ENCODE results near the gene CGREF1.

The CGREF1 gene

DNA sequence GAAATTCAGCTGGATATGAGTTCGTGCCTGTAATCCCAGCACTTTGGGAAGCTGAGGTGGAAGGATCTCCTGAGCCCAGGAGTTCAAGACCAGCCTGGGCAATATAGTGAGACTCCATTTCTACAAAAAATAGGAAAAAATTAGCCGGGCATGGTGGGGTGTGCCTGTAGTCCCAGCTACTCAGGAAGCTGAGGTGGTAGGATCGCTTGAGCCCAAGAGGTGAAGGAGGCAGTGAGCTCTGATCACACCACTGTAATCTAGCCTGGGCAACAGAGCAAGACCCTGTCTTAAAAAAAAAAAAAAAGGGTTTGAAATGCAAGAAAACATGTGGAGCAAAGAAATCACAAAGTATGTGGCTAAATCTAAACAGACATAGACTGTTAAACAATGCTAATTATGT lies 9.8 kb downstream of the CGREF1 start:
- no peak for FAIRE-seq

DNA sequence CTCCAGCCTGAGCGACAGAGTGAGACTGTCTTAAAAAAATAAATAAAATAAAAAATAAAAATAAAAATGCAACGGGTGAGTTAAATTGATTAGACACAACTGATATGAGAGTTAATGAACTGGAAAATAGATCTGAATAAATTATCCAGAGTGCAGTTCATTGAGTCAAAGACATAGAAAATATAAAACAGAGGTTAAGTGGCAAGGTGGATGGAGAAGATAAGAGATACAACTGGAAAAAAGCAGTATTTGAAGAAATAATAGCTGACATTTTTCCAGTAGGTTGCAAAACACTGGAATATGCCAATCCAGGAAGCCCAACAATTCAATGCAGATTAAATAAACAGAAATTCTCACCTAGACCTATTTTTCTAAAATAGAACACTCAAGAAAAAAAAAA lies 10.7 kb downstream of the CGREF1 start:
- FAIRE-seq, result no peak

DNA sequence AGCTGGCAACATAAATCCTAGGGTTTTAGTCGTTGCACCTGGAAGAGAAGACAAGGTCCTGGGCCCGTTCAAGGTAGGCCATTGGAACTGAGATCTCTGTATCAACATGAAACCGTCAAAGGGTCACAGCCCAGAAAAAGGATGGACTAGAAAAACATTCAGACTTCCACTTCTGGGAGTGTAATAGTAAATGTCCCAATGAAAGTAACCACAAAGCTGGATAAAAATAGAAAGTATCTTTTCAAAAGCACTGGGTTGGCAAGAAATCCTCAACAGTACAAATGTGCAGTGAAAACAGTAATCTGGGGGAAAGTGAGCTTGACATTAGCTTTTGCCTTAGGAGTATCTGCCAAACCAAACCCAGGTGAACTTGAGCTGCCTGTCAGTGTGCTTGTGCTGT lies 12.9 kb downstream of the CGREF1 start:
- FAIRE-seq, result no peak

DNA sequence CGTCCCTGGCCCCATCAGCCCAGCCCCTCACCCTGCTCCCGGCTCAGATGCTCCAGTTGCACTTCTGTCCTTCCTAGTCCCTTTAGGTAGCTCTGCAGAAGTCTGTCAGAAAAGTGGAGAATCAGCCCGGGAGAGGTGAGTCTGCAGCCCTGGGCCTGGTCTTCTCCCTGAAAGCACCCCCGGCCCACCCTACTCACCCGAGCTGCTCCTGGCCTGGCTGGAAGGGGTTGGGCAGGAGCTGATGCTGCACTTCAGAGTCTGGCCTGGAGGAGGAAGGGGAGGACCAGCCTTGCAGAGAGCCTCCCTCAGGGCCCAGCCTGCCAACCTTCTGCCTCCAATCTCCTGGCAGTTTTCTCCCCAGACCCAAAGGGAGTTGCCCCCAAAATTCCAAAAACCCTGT lies 16.6 kb downstream of the CGREF1 start:
- FAIRE-seq, result no peak

DNA sequence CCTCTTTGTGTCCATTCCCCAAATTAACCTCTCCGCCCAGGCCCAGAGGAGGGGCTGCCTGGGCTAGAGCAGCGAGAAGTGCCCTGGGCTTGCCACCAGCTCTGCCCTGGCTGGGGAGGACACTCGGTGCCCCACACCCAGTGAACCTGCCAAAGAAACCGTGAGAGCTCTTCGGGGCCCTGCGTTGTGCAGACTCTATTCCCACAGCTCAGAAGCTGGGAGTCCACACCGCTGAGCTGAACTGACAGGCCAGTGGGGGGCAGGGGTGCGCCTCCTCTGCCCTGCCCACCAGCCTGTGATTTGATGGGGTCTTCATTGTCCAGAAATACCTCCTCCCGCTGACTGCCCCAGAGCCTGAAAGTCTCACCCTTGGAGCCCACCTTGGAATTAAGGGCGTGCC lies 18.9 kb downstream of the CGREF1 start:
- FAIRE-seq, result no peak

DNA sequence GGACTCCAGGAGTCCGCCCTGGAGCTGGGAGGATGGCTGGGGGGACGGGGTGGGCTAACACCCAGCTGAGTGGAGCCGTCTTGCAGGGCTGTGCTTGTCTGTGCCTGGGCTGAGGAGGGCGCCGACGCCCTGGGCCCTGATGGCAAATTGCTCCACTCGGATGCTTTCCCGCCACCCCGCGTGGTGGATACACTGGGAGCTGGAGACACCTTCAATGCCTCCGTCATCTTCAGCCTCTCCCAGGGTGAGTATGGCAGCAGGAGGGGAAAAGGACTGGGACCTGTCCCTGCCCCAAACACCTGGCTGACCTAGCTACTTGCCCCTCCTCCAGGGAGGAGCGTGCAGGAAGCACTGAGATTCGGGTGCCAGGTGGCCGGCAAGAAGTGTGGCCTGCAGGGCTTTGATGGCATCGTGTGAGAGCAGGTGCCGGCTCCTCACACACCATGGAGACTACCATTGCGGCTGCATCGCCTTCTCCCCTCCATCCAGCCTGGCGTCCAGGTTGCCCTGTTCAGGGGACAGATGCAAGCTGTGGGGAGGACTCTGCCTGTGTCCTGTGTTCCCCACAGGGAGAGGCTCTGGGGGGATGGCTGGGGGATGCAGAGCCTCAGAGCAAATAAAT lies 19.5 kb downstream of the CGREF1 start:
- FAIRE-seq, result no peak

DNA sequence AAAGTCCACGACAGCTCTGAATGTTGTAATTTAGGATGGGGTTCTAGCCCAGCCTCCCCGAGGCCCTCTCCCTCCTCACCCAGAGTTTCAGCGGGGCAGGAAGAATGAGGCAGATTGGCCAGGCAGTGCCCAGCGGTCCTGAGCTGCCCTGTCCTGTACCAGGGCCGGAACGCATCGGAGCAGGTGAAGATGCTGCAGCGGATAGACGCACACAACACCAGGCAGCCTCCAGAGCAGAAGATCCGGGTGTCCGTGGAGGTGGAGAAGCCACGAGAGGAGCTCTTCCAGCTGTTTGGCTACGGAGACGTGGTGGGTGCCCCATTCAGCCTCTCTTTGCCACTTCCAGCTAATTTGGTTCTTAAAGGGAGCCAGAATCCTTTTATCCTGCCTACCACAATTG lies 21.6 kb downstream of the CGREF1 start:
- FAIRE-seq, result no peak

DNA sequence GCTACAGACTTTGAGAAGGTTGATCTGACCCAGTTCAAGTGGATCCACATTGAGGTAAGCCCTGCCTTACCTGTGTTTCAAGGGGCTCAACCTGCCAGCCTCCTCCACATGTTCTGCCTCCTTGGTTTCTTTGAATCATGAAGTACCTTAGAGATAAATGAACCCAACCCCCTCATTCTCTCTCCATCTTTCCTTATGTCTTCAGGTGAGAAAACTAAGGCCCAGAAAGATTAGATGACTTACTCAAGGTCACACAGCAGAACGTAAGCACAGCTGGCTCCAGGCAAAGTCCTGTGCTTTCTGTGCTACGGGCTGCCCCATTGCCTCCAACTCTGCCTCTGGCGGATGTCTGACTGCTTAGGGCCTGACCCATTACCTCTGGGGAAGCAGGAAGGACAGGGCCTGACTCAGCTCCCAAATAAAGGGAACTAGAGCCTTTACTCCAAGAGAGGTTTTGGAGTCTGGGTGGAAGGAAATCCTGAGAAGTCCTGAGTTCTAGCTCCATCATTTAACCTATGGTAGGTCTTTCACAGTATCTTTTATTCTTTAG lies 22.1 kb downstream of the CGREF1 start:
- FAIRE-seq, result no peak

DNA sequence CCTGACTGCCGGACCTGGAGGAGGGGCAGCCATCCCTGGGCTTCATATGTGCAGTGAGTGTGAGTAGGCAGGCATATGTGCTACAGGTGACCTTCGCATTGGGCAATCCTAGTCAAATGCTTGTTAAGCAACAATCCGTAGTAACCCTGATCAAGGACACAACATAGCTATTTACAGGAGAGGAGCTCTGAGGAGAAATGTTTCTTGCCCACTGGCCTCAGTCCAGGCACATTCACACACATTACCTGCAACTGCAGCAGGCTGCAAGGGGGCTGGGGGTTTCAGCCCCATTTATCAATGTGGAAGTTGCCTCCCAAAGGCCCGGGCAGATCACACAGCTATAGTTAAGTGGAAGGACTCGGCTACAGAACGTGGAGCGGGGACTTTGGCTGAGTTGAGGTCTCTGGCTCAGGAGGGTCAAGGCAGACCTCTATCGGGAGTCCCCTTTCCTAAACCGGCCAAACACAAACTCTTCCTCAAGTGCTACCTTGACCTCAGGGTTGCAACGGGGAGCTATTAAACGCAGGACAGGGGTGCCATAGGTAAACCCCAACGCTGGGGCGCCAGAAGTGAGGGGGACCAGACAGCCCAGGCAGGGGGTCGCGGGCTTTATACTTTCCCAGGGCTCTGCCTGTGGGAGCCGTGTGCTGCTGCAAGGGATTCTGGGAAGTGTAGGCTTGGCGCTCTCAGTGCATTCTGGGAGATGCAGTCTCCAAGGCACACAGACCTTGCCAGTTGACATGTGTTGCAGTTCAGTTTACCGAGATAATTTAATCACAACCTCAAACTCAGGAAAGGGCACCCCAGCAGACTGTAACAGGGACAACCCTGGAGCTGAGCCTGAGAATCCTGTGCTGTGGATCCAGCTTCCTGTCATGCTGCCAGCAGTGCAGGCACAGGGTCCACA lies 22.9 kb downstream of the CGREF1 start:
- FAIRE-seq, result no peak

DNA sequence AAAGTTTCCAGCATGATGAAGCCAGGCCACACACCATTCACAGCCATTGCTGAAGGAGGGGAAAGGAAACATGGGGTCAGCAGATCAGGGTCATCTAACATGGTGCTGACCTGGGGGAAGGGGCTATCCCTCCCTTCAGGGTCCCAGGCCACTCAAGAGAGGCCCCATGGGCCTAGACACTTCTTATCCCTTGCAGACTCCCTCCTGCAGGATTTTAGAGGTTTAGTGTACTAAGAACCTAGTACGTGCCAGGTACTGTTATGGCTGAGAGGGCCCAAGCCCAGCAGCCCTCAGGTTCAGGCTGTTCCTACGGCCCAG lies 23.5 kb downstream of the CGREF1 start:
- no peak for FAIRE-seq

DNA sequence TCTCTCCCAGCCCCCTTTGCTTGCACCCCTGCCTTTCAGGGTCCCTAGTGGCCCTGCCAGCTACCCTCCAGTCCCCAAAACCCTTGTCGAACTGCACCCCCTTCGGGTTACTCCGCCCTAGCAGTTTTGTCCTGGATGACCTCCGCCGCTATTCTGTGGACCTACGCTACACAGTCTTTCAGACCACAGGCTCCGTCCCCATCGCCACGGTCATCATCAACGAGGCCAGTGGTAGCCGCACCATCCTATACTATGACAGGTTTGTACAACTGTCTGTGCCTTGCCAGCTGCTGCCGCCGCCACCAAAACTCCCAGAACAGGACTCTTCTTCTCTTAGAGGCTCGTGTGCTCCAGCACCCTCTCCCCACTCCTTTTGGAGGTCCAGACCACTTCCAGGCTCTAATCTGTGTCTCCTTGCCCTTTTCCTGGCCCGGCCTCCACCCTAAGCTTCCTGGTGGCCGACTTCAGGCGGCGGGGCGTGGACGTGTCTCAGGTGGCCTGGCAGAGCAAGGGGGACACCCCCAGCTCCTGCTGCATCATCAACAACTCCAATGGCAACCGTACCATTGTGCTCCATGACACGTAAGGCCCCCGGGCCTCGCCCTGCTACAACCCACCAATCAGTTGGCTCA lies 24.5 kb downstream of the CGREF1 start:
- FAIRE-seq, result no peak

DNA sequence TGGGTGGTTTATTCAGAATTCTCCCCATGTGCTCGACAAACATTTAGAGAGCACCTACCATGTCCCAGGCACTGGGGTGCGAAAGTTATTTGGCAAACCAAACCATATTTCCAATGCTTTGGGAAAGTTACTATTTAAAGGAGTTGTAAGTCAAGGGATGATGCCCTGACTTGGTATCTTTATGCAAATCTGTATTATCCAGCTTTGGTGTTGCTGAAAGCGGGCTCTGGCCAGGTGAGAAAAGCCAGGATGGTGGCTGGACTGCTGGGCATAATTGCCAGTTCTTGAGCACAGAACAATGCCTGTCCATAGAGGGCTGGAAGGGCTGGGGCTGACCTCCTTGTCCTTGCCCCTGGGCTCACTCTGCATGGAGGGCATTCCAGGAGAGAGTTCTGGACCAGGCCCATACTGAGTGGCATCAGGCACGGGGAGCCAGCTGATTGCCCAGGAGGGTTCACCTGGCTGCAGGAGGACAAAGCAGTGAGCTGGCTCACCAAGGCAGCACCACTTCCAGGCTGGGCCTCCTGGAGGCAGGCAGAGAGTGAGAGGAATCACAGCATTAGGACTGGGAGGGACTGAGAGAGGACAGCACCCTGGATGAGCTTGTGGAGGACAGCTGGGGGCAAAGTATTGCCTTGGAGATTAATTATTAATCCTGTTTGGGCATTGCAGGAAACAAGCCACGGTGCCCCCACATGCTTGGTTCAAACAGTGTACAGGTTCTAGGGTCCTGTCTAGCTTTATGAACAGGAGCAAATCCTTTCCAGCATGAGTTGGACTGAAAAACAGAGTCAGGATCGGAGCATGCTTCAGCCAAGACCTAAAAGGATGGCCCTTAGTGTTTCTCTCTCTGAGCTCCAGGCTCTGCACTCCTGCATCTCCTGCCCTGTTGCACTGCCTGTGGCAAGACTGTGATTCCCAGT lies 25.2 kb downstream of the CGREF1 start:
- no peak for FAIRE-seq

DNA sequence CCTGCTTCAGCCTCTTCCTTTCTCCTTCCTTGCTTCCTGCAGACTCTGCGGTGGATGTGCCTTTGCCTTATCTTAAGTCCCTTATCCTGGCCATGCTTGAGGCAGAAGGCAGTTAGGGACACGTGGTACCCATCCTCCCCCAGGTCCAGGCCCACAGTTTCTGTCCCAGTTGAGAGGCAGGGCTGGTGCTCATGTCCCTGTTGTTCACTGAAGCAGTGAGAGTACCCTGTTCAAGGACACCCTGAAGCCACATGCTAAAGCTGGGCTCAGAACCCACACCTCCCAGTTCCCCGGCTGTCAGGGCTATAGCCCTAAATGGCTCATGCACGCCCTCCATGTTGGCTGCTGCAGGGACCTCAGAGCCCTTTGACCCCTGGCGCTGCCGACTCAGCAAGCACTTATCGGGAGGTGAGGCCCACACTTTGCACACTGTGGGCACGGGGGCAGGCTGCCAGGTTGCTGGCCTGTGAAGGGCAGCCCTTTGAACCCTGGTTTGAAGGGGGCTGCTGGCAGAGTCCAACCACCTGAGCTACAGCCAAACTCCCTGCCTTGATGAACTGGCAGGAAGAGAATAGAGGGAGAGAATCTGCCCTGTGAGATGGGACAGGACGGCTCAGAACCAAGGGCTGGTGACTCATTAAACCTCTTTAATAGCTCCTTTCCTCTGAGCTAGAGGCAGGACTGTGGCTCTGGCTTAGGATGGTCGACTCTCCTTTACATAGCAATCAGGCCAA lies 26.1 kb downstream of the CGREF1 start:
- FAIRE-seq, result no peak

DNA sequence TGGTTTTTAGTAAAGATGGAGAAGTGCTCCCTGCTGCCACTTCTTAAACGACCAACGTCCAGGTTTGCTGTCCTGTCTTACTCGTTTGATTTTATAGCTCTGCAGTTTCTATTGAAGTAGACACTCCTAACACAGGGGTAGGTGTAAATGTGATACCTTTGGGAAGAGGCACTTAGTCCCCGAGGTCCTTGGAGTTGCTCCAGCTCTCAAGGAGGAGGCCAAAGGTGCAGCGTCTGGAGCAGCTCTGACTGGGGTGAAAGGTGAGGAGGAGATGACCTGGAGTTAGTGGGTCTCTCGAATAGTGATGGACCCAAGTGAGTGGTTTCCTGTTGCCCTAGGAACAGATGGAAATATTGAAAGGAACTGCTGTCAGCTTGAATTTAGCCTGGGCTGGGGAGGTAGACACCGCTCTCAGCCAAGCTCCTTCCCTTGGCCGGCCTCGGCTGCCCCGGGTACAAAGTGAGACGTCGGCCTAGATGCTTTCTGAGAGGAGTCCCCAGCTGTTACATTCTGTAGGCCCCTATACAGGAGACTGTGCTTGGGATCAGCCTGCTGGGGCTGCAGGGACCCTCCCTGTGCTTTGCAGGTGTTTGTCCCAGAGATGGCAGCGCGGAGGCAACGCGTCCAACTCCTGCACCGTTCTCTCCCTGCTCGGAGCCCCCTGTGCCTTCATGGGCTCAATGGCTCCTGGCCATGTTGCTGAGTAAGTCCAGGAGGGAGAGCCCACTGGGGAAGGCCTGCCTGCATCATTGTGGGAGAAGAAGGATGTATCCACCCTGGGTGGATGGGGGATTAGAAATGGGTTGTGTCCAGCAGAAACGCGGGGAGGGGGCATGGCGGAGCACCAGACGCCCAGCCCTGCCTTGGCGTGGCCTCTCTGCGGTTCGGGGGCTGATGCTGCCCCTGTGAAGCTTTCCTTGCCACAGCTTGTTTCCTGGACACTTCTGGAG lies 26.9 kb downstream of the CGREF1 start:
- FAIRE-seq, result no peak

DNA sequence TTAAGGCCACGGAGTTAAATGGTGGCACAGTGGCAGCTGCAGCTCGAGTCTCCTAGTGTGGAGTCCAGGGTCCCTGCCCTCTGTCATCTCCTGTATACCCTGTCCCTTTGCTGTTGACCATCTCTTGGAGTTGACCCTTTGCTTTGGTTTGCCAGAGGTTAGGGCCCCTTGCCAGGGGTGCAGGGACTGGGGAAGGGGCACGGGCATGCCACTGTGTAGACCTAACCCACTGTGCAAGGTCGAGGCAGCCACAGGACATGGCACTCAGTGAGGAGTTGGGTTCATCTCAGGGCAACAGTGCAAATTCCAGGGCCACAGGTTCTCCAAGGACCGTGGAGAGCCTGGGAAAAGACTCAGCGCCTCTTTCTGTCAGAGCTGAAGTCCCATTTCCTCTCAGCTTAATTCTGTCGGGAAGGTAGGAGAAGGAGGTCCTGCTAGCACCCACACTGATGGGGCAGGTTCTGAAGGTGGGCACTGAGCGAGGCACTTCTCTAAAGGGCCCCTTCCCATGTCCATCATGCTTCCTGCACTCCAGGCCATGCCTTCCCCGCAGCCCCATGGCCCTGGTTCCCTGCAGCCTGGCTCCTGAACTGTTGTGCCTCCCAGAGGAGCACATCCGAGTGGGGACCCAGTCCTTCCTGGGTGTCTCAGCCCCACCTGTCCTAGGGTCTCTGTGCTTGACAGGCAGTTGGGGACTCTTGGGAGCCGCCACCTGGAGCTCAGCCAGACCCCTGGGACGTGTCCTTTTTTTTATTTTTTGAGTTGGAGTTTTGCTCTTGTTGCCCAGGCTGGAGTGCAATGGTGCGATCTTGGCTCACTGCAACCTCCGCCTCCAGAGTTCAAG lies 29.6 kb downstream of the CGREF1 start:
- FAIRE-seq, result no peak

DNA sequence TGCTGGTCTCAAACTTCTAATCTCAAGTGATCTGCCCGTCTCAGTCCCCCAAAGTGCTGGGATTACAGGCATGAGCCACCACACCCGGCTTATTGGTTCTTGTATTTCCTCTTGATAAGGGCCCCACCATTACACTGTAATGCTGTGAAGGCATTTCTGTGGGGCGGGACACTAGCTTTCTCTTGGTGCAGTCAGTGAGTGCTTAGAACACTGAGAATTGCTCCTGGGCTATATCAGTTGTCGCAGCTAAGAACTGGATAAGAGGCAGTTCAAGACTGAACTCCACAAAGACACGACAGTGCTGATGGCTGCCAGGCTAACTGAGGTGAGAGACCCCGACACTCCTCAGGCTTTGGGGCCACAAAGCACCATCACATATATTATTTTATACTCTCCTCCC lies 30.3 kb downstream of the CGREF1 start:
- FAIRE-seq, result no peak

DNA sequence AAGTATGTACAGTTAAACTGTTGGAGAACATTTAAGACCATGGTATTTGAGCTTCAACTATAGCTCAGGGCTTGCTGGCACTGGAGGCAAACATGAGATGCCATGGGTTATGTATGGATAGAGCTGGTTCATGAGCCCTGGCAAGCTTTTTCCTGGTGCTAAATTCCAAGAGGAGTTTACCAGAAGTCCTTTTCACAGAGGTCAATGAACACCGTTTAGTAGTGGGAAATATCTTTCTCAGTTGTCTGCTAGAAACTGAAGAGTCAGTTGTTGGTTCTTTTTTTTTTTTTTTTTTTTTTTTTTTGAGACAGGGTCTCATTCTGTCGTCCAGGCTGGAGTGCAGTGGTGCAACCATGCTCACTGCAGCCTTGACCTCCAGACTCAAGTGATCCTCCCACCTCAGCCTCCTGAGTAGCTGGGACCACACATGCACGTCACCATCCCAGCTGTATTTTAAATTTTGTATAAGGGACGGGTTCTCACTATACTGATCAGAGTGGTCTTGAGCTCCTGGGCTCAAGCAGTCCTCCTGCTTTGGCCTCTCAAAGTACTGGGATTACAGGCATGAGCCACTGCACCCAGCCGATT lies 31.0 kb downstream of the CGREF1 start:
- no peak for FAIRE-seq

DNA sequence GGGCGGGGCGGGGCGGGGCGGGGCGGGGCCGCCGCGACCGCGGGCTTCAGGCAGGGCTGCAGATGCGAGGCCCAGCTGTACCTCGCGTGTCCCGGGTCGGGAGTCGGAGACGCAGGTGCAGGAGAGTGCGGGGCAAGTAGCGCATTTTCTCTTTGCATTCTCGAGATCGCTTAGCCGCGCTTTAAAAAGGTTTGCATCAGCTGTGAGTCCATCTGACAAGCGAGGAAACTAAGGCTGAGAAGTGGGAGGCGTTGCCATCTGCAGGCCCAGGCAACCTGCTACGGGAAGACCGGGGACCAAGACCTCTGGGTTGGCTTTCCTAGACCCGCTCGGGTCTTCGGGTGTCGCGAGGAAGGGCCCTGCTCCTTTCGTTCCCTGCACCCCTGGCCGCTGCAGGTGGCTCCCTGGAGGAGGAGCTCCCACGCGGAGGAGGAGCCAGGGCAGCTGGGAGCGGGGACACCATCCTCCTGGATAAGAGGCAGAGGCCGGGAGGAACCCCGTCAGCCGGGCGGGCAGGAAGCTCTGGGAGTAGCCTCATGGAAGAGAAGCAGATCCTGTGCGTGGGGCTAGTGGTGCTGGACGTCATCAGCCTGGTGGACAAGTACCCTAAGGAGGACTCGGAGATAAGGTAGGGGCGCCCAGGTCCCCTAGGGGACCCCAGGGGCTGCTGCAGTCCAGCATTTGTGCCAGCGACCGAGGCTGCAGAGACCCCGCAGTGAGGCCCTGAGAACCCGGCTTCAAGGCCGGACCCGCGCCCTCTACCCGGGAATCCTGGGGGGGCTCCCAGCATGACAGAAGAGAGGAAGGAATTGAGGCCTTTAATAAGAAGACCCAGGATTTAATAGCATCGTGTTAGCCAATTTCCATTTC lies 32.0 kb downstream of the CGREF1 start, which contains the start of gene KHK:
KHK (plus strand) TSS at position 49 of the 870 bp plus-strand sequence; CDS start at position 537, 488 bp downstream.
- no peak for FAIRE-seq

Data from A204.1 (cell line).